Loucy (cell line): ENCODE measurements around the gene SMARCAD1.

Experiments
- H2AFZ ChIP-seq: fragments of 200-600 bp; sonication (generic); 2 replicates; pipeline ENCODE4 v1.6.0; 2016; ENCODE audit warnings: antibody characterized with exemption, mild to moderate bottlenecking, low read length, moderate library complexity
- H3F3A ChIP-seq: fragments of 200-600 bp; 2 replicates; pipeline ENCODE4 v1.6.0; 2016; ENCODE audit warnings: antibody characterized with exemption, low read depth, mild to moderate bottlenecking
- H3K27me3 ChIP-seq: fragments of 200-600 bp; sonication (generic); 2 replicates; pipeline ENCODE4 v1.6.1; 2014; ENCODE audit warnings: low read length, mild to moderate bottlenecking; ENCODE audit not compliant: insufficient read depth, poor library complexity, severe bottlenecking
- H3K36me3 ChIP-seq: fragments of 200-600 bp; sonication (generic); 2 replicates; pipeline ENCODE4 v1.6.1; 2016; ENCODE audit warnings: low read length; ENCODE audit not compliant: insufficient read depth
- H3K4me1 ChIP-seq: fragments of 200-600 bp; sonication (generic); 2 replicates; pipeline ENCODE4 v1.5.1; 2014; ENCODE audit warnings: low read length, mild to moderate bottlenecking; ENCODE audit not compliant: insufficient read depth, poor library complexity, severe bottlenecking
- H3K4me2 ChIP-seq: fragments of 200-600 bp; sonication (generic); 2 replicates; pipeline ENCODE4 v1.6.0; 2014; ENCODE audit warnings: antibody characterized with exemption, low read length, low read depth, mild to moderate bottlenecking; ENCODE audit not compliant: poor library complexity, severe bottlenecking
- H3K4me3 ChIP-seq: fragments of 200-600 bp; sonication (generic); 2 replicates; pipeline ENCODE4 v1.5.1; 2014; ENCODE audit warnings: low read length, mild to moderate bottlenecking, mixed read lengths; ENCODE audit not compliant: poor library complexity, severe bottlenecking
- H3K79me2 ChIP-seq: fragments of 200-600 bp; sonication (generic); 2 replicates; pipeline ENCODE4 v1.6.1; 2014; ENCODE audit warnings: low read length; ENCODE audit not compliant: insufficient read depth
- H3K9ac ChIP-seq: fragments of 200-600 bp; sonication (generic); 2 replicates; pipeline ENCODE4 v1.6.0; 2014; ENCODE audit warnings: mild to moderate bottlenecking, low read depth, low read length, moderate library complexity; ENCODE audit not compliant: poor library complexity, severe bottlenecking
- H3K9me2 ChIP-seq: fragments of 200-600 bp; sonication (generic); replicated peaks from 2 replicates; pipeline ENCODE4 v1.6.1; 2016; ENCODE audit warnings: low read depth, low read length, mixed read lengths
- H3K9me3 ChIP-seq: fragments of 200-600 bp; sonication (generic); 2 replicates; pipeline ENCODE4 v1.6.1; 2014; ENCODE audit warnings: mild to moderate bottlenecking, antibody characterized with exemption, low read length, low read depth; ENCODE audit not compliant: insufficient read depth
- H4K20me1 ChIP-seq: fragments of 200-600 bp; sonication (generic); 2 replicates; pipeline ENCODE4 v1.6.0; 2014; ENCODE audit warnings: antibody characterized with exemption, low read length, mild to moderate bottlenecking; ENCODE audit not compliant: insufficient read depth, poor library complexity, severe bottlenecking
- EZH2phosphoT487 ChIP-seq: fragments of 200-600 bp; IDR thresholded peaks from 2 replicates; pipeline ENCODE4 v1.6.1; 2018; ENCODE audit warnings: antibody characterized with exemption, mild to moderate bottlenecking, moderate library complexity, borderline replicate concordance
- TF ChIP-seq, protein P1 (sequence below): fragments of 200-600 bp; sonication (generic); conservative IDR thresholded peaks from 2 replicates; pipeline ENCODE4 v1.5.1; 2014; ENCODE audit warnings: mild to moderate bottlenecking, antibody characterized with exemption, low read length

Gene SMARCAD1

DNA sequence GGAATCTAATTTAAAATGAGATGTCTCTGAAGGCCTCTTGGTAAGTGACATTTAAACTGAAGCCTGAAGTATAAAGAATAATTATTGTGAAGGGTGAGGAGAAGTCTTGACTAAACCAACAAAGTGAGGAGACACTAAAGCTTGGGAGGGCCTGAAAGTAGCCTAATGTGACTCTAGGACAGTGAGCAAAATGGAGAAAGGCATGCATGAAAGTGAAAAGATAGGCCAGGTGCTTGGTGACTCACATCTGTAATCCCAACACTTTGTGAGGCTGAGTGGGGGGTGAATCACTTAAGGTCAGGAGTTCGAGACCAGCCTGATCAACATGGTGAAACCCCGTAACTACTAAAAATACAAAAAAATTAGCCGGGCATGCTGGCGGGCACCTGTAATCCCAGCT is 46.9 kb upstream of the SMARCAD1 start:
- TF ChIP-seq, protein P1, sequence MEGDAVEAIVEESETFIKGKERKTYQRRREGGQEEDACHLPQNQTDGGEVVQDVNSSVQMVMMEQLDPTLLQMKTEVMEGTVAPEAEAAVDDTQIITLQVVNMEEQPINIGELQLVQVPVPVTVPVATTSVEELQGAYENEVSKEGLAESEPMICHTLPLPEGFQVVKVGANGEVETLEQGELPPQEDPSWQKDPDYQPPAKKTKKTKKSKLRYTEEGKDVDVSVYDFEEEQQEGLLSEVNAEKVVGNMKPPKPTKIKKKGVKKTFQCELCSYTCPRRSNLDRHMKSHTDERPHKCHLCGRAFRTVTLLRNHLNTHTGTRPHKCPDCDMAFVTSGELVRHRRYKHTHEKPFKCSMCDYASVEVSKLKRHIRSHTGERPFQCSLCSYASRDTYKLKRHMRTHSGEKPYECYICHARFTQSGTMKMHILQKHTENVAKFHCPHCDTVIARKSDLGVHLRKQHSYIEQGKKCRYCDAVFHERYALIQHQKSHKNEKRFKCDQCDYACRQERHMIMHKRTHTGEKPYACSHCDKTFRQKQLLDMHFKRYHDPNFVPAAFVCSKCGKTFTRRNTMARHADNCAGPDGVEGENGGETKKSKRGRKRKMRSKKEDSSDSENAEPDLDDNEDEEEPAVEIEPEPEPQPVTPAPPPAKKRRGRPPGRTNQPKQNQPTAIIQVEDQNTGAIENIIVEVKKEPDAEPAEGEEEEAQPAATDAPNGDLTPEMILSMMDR, result no peak
- Histone ChIP-seq H3K9me2 (no peaks in the 10 kb centered on the region), H3K79me2 (no peaks in the 10 kb centered on the region), H3K27me3 (no peaks in the 10 kb centered on the region), H3K4me2 (no peak overlapping the region), H3K9ac (no peak overlapping the region), H3K36me3 (no peaks in the 10 kb centered on the region), H2AFZ (no peak overlapping the region), H4K20me1 (no peaks in the 10 kb centered on the region), H3K4me3 (no peak overlapping the region), H3F3A (no peaks in the 10 kb centered on the region), H3K4me1 (no peaks in the 10 kb centered on the region), H3K9me3 (no peaks in the 10 kb centered on the region)

DNA sequence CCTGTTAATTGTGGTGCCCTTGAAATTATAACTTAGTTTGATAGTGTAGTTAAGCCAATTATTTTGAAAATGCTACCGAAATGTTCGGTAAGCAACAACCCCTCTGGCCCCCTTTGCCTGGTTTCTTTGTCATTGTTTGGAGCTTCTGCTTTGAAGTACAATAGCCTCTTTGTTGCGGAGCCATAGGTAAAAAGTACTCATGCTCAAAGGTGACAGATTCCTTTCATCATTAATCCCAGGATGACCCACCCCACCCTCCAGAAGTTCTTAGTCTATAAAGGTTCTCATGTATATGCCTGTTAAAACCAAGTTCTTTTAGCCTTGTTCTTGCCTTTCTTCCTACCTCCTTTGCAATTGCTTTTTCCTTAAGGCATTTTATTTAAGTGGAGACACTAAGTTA is 42.4 kb upstream of the SMARCAD1 start:
- Histone ChIP-seq H2AFZ (no peak overlapping the region), H3K79me2 (no peaks in the 10 kb centered on the region), H3K27me3 (no peaks in the 10 kb centered on the region), H3K9me3 (no peaks in the 10 kb centered on the region), H3K36me3 (no peaks in the 10 kb centered on the region), H3K9ac (no peak overlapping the region), H3K4me1 (no peaks in the 10 kb centered on the region), H4K20me1 (no peaks in the 10 kb centered on the region), H3K9me2 (no peaks in the 10 kb centered on the region), H3K4me3 (no peak overlapping the region), H3K4me2 (no peak overlapping the region), H3F3A (no peaks in the 10 kb centered on the region)
- TF ChIP-seq, protein P1, result no peak
- no peak for TF ChIP-seq EZH2phosphoT487

DNA sequence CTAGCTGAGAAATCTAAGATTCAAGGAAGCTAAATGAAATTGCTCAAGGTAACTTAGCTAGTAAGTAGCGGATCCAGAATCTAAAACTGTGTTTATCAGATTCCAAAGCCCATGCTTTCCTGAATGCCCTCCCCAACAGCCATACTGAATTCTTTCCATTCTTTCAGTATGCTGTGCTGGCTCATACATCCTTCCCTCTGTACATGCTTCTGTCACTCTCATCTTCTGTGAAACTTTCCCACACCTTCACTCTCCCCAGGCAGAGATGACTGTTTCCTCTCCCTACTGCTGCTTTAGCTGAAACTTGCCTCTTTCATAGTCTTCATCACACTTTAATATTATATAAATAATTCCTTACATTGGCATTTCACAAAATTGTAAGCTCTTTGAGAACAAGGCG is 39.3 kb upstream of the SMARCAD1 start:
- H3K9me2 ChIP-seq, result no peaks in the 10 kb centered on the region
- no peaks in the 10 kb centered on the region for H3K36me3 ChIP-seq
- H3K4me2 ChIP-seq, result no peak overlapping the region
- TF ChIP-seq EZH2phosphoT487, result no peak
- H3K27me3 ChIP-seq, result no peaks in the 10 kb centered on the region
- H3K4me1 ChIP-seq, result no peaks in the 10 kb centered on the region
- no peak overlapping the region for H2AFZ ChIP-seq
- H3F3A ChIP-seq, result no peaks in the 10 kb centered on the region
- no peaks in the 10 kb centered on the region for H3K79me2 ChIP-seq
- H3K9ac ChIP-seq, result no peak overlapping the region
- H4K20me1 ChIP-seq, result no peaks in the 10 kb centered on the region
- H3K9me3 ChIP-seq, result no peaks in the 10 kb centered on the region
- no peak overlapping the region for H3K4me3 ChIP-seq

DNA sequence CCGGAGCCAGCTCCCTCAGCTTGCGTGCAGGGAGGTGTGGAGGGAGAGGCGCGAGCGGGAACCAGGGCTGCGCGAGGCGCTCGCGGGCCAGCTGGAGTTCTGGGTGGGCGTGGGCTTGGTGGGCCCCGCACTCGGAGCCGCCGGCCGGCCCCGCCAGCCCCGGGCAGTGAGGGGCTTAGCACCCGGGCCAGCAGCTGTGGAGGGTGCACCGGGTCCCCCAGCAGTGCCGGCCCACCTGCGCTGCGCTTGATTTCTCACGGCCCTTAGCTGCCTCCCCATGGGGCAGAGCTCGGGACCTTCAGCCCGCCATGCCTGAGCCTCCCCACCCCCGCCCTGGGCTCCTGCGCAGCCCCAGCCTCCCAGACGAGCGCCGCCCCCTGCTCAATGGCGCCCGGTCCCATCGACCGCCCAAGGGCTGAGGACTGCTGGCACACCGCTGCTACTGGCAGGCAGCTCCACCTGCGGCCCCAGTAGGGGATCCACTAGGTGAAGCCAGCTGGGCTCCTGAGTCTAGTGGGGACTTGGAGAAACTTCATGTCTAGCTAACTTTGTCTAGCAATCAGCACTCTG is 37.8 kb upstream of the SMARCAD1 start:
- no peaks in the 10 kb centered on the region for H3K36me3 ChIP-seq
- no peaks in the 10 kb centered on the region for H3K79me2 ChIP-seq
- no peaks in the 10 kb centered on the region for H3K9me2 ChIP-seq
- no peaks in the 10 kb centered on the region for H3F3A ChIP-seq
- no peaks in the 10 kb centered on the region for H3K27me3 ChIP-seq
- no peaks in the 10 kb centered on the region for H3K4me1 ChIP-seq
- H3K9me3 ChIP-seq, result no peaks in the 10 kb centered on the region
- H3K4me2 ChIP-seq, result no peak overlapping the region
- H3K9ac ChIP-seq, result no peak overlapping the region
- H3K4me3 ChIP-seq, result no peak overlapping the region
- TF ChIP-seq, protein P1, result no peak
- no peak for TF ChIP-seq EZH2phosphoT487
- no peak overlapping the region for H2AFZ ChIP-seq
- no peaks in the 10 kb centered on the region for H4K20me1 ChIP-seq
